Measurements from ENCODE around the gene RNU6-8. TPM values are rescaled to one million over a fixed set of nuclear protein-coding genes. Genes with fewer than 3 reads are reported as not detected.
A peak's percentile ranks its signal among the peaks of the same experiment; 100 is the strongest.

Gene RNU6-8
- total and polyA plus RNA-seq, 10 of the 15 experiments (the other 5 are each of a cell fraction or from before 2014, with no cell fraction given): not detected

DNA sequence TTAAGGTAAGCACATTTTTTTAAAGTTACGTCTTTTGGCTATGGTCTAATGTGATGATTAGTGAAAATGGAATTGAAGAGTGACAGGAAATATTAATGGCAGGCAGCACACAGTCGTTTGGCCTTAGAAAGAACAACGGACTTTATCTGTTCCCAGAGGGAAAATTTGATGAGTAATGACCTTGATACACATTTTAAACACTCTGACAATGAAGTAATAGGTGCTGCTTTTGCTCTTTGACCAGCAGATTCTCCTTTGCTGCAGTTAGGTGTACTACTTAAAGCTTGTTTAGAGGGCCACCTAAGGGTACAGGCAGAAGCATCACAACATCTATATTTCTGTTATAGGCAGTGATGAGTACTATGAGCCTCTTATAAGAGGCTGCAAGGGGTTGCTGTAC is 27.1 kb upstream of the RNU6-8 start:
- no TSS peak for BruUV-seq (replicated peaks)
- Histone ChIP-seq H3K27me3 (replicated peaks in 1 of 2; ENCODE audit: control insufficient read depth in 2 of 2, insufficient read depth in 2 of 2, low read length in 1 of 2) (no peaks in the 10 kb centered on the region; a peak in 1 of 4 replicates), H4K20me1 (ENCODE audit: control insufficient read depth, insufficient read depth) (no peaks in the 10 kb centered on the region), H2AFZ (ENCODE audit: control insufficient read depth, low read depth, low read length) (no peak overlapping the region), H3K4me1 (ENCODE audit: control insufficient read depth, insufficient read depth, low read length) (no peaks in the 10 kb centered on the region), H3K27ac (ENCODE audit: control insufficient read depth, insufficient read depth) (no peak overlapping the region), H3K36me3 (ENCODE audit: control insufficient read depth in 2 of 2, insufficient read depth in 2 of 2, low read length in 1 of 2) (no peaks in the 10 kb centered on the region), H3K9me3 (replicated peaks; ENCODE audit: control insufficient read depth, insufficient read depth, low read length) (no peaks in the 10 kb centered on the region), H3K9ac (ENCODE audit: control insufficient read depth, insufficient read depth, low read length) (no peak overlapping the region), H3K4me2 (ENCODE audit: control insufficient read depth, insufficient read depth) (no peak overlapping the region), H3K79me2 (ENCODE audit: control insufficient read depth, insufficient read depth, low read length) (no peaks in the 10 kb centered on the region), H3K4me3 (no peak overlapping the region)
- no peak for TF ChIP-seq PAX5 (IDR thresholded peaks at IDR 0.05; ENCODE audit: borderline replicate concordance, low read depth, low read length)
- TF ChIP-seq, protein P1, sequence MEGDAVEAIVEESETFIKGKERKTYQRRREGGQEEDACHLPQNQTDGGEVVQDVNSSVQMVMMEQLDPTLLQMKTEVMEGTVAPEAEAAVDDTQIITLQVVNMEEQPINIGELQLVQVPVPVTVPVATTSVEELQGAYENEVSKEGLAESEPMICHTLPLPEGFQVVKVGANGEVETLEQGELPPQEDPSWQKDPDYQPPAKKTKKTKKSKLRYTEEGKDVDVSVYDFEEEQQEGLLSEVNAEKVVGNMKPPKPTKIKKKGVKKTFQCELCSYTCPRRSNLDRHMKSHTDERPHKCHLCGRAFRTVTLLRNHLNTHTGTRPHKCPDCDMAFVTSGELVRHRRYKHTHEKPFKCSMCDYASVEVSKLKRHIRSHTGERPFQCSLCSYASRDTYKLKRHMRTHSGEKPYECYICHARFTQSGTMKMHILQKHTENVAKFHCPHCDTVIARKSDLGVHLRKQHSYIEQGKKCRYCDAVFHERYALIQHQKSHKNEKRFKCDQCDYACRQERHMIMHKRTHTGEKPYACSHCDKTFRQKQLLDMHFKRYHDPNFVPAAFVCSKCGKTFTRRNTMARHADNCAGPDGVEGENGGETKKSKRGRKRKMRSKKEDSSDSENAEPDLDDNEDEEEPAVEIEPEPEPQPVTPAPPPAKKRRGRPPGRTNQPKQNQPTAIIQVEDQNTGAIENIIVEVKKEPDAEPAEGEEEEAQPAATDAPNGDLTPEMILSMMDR (IDR thresholded peaks at IDR 0.05 in 2 of 3, conservative IDR thresholded peaks at IDR 0.05 in 1 of 3; ENCODE audit: control insufficient read depth in 2 of 3, extremely low read depth in 1 of 3, insufficient read depth in 1 of 3, low read depth in 3 of 3, low read length in 3 of 3): peak in 1 of 3 experiments; percentile 17; a peak in 2 of 6 replicates
- TF ChIP-seq, protein P2, sequence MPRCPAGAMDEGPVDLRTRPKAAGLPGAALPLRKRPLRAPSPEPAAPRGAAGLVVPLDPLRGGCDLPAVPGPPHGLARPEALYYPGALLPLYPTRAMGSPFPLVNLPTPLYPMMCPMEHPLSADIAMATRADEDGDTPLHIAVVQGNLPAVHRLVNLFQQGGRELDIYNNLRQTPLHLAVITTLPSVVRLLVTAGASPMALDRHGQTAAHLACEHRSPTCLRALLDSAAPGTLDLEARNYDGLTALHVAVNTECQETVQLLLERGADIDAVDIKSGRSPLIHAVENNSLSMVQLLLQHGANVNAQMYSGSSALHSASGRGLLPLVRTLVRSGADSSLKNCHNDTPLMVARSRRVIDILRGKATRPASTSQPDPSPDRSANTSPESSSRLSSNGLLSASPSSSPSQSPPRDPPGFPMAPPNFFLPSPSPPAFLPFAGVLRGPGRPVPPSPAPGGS (IDR thresholded peaks at IDR 0.05; ENCODE audit: borderline replicate concordance, insufficient read depth, low read depth, low read length, poor library complexity, severe bottlenecking): no peak
- no peak for TF ChIP-seq GABPA (IDR thresholded peaks at IDR 0.05; ENCODE audit: low read depth)
- 0 out of 2 replicates have a peak, but pooled peaks have one; percentile 24 for TF ChIP-seq RAD21 (IDR thresholded peaks at IDR 0.05; ENCODE audit: insufficient read depth, low read depth, low read length)
- no peak for TF ChIP-seq STAT1 (conservative IDR thresholded peaks at IDR 0.05)
- TF ChIP-seq, protein P3, sequence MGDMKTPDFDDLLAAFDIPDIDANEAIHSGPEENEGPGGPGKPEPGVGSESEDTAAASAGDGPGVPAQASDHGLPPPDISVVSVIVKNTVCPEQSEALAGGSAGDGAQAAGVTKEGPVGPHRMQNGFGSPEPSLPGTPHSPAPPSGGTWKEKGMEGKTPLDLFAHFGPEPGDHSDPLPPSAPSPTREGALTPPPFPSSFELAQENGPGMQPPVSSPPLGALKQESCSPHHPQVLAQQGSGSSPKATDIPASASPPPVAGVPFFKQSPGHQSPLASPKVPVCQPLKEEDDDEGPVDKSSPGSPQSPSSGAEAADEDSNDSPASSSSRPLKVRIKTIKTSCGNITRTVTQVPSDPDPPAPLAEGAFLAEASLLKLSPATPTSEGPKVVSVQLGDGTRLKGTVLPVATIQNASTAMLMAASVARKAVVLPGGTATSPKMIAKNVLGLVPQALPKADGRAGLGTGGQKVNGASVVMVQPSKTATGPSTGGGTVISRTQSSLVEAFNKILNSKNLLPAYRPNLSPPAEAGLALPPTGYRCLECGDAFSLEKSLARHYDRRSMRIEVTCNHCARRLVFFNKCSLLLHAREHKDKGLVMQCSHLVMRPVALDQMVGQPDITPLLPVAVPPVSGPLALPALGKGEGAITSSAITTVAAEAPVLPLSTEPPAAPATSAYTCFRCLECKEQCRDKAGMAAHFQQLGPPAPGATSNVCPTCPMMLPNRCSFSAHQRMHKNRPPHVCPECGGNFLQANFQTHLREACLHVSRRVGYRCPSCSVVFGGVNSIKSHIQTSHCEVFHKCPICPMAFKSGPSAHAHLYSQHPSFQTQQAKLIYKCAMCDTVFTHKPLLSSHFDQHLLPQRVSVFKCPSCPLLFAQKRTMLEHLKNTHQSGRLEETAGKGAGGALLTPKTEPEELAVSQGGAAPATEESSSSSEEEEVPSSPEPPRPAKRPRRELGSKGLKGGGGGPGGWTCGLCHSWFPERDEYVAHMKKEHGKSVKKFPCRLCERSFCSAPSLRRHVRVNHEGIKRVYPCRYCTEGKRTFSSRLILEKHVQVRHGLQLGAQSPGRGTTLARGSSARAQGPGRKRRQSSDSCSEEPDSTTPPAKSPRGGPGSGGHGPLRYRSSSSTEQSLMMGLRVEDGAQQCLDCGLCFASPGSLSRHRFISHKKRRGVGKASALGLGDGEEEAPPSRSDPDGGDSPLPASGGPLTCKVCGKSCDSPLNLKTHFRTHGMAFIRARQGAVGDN (IDR thresholded peaks at IDR 0.05): no peak
- TF ChIP-seq NR2C2 (IDR thresholded peaks at IDR 0.05; ENCODE audit: borderline replicate concordance, control insufficient read depth, insufficient read length, low read depth): no peak
- TF ChIP-seq CEBPB (IDR thresholded peaks at IDR 0.05; ENCODE audit: borderline replicate concordance in 1 of 2, low read depth in 2 of 2, low read length in 2 of 2): no peak
- intact Hi-C loops (cut with micrococcal nuclease; ENCODE audit: unreplicated experiment): no loop called here
- ChIA-PET POLR2A (no interaction called here), RAD21 (ENCODE audit: unreplicated experiment) (interaction anchor here (0.8 to 1.2 kb wide), 2 partner anchors 15 to 20 kb away, joined by 3 read pairs; no protein-coding TSS in a partner anchor), CTCF (interaction anchor here (1.9 kb wide), 1 partner anchor 157 kb away, joined by 6 read pairs; no protein-coding TSS in a partner anchor), SMC1A (ENCODE audit: uncharacterized antibody, unreplicated experiment) (no interaction called here)
- DNase-seq (ENCODE audit: low read depth, low spot score): no peak
- WGBS (ENCODE audit: insufficient coverage, insufficient replicate concordance, low lambda C conversion rate, missing lambda C conversion rate): 31% methylated on average over 3 of the region's 3 CpGs
- in situ Hi-C loops (cut with MboI): no loop called here
- no peak for FAIRE-seq
- ATAC-seq: peak; percentile 56

Measured in GM12878 (cell line).